HG02938 (cell line): ENCODE data around the gene DPP10.

Experiments
- ATAC-seq: cut with Tn5 transposase; IDR thresholded peaks from one replicate; pipeline ENCODE4 v1.9.1; 2021; ENCODE audit warnings: mild to moderate bottlenecking, moderate library complexity; ENCODE audit not compliant: unreplicated experiment

Gene DPP10

GRCh38 chr2:114789989-114790388 lies 347.5 kb downstream of the DPP10 start:
- ATAC-seq = no peak

- no peak for ATAC-seq
Measured at GRCh38 chr2:114797540-114797939, 355.1 kb downstream of the DPP10 start.

GRCh38 chr2:114797942-114798341 lies 355.5 kb downstream of the DPP10 start:
- ATAC-seq = no peak

DNA sequence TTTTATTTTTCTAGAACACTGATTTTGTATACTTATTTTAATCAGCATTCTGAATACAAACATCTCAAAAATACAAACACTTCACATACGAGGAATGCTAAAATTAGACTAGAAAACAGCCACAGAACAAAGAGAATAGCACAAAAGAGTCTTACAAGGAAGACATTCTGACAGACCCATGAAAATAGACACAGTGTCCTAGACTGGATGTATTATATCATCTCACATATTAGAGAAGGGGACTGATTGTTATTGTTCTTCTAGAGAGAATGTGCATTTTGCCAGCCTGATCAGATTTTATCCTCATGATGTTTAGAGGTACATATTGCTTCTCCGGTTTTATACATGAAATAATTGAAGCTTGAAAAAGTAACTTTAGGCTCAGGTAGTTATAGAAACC lies 357.9 kb downstream of the DPP10 start:
- no peak for ATAC-seq

- no peak for ATAC-seq
Measured at GRCh38 chr2:114805195-114805594, 362.8 kb downstream of the DPP10 start.

DNA sequence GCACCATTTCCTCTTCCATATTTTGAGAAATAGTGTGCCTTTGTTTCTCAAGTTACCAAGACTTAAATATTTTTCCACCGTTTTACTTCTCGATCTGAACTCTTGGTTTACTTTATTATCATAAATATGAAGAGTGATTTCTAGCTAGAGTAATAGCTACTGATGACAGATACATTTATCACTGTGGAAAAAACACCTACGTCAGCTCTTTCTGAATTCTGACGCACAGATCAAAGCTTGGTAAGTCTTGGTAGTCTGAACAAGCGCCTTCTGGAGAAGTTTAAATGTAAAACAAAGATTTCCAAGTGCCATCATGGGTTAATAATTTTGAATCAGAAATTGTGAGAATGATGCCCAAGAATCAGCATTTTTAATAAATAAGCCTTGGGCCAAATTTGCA lies 367.7 kb downstream of the DPP10 start:
- no peak for ATAC-seq

- ATAC-seq = no peak
Measured at GRCh38 chr2:114812261-114812660, 369.8 kb downstream of the DPP10 start.

DNA sequence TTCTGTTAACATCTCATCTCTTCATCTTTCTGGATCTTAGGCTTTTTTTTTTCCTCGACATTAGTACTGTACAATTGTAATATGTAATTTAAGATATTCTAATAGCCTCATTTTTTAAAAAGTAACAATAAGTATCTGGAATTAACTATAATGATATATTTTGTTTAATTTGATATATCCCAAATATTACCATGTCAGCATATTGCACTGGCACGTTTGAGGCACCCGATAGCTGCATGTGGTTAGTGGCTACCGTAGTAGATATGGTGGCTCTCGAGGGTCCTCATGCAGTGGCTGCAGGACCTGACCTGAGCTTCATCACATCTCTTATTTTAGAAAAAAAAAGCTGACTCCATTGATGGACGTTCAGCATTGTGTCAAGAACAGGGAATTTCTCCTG lies 371.9 kb downstream of the DPP10 start:
- no peak for ATAC-seq

DNA sequence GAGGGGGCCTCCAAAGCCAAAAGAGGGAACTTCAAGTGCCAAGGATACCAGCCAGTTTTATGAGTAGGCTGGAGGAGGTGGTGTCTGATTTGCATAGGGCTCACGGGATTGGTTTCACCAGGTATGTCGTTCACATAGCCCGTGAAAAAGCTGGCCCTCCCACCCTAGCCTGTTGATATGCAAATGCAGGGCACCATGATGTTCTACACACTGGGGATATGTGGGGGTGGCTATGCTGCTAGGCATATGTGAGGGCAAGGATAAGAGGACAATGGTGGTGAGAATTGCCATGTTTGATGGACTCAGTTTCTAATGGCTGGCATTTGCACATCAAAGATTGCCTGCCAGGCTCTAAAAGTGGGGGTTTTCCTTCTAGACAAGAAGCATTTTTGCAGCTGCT lies 378.6 kb downstream of the DPP10 start:
- no peak for ATAC-seq

DNA sequence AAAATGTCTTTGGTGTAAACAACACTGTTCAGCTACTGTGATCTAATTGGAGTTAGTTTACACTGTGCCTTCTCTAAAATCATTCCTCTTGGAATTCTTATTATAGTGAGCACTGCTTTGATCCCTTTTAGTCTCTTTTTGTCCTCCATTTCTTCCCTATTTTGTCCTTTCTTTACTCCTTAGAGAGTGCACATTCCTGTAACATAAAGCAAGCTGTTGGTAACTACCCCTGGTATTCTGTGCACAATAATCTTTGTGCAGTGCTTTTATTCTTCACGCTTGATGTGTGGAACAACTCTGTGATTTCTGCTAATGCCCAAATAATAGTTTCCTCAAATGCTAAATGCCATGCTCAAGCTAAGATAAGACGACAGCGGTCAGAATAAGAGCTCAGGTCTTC lies 401.5 kb downstream of the DPP10 start:
- ATAC-seq = no peak

- ATAC-seq = no peak
Measured at GRCh38 chr2:114857196-114857595, 414.8 kb downstream of the DPP10 start.

DNA sequence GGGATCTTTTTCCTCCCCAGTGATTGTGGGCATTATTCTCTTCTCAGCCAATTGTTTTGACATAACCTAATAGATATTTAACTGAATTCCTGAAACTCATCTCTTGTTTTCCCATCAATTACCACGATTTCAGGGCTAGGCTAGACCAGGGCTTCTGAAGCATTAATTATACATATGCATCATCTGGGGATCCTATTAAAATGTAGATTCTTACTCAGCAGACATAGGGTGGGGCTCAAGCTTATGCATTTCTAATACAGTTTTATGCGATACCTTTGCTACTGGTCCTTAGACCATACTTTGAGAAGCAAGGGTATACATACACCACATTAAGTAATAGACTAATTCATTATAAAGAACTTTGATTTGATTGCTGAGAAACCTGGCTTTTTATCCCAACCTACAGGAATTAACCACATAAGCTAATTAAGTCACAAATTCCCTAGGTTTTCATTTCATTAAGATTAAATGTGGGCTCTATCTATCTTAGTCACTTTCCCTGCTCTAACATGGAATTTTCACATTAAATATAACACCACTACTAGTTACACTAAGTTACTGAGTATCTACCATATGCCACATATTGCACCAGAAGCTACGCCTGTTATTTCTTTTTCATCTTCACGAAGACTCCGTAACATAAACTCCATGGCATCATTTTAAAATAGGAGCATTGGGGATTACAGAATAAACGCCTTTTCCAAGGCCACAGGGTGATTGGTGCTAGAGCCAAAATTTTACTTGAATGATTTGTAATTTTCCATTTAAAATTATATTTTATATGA lies 417.5 kb downstream of the DPP10 start:
- ATAC-seq = no peak

DNA sequence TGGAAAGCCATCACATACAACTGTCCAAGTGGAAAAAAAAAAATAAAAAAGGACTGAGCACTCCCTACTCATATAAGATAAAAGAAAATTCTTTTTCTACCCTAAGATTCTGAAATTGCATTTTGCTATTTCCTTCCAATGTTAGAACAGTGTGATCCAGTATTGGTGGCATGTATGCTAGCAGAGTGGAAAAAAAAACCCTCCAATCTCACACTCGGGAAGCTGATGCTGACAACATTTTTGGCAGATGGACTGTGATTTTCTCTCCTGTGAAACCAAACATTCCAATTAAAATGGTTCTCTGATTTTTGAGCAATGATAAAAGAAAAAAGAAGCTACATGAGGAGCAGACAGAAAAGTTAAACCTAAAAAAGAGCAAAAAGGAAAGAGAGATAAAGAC lies 419.8 kb downstream of the DPP10 start:
- no peak for ATAC-seq

- ATAC-seq = no peak
Measured at GRCh38 chr2:114864901-114865300, 422.5 kb downstream of the DPP10 start.

GRCh38 chr2:114880046-114880445 lies 437.6 kb downstream of the DPP10 start:
- no peak for ATAC-seq

- ATAC-seq = no peak
Measured at GRCh38 chr2:114919985-114920384, 477.5 kb downstream of the DPP10 start.

- ATAC-seq = no peak
Measured at GRCh38 chr2:114922076-114922475, 479.6 kb downstream of the DPP10 start.

GRCh38 chr2:114925296-114926255 lies 483.1 kb downstream of the DPP10 start:
- ATAC-seq = no peak

DNA sequence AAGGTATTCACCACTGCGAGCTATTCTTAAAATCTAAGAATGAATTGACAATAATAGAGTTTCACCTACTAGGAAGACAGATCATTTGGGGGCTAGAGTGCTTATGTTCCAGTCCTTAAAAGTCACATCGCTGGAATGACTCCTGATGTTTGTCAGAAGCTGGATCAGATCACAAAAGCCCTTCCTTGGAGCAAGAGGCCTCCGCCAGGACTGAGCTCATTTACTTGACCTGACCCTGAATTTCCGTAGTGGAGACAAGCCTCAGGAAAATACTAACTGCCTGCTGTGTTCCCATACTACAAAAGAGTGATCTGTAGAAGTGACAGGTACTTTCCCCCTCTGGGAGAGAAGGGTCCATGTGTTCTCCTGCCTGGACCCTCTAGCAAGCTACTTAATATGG lies 483.9 kb downstream of the DPP10 start:
- ATAC-seq = no peak

DNA sequence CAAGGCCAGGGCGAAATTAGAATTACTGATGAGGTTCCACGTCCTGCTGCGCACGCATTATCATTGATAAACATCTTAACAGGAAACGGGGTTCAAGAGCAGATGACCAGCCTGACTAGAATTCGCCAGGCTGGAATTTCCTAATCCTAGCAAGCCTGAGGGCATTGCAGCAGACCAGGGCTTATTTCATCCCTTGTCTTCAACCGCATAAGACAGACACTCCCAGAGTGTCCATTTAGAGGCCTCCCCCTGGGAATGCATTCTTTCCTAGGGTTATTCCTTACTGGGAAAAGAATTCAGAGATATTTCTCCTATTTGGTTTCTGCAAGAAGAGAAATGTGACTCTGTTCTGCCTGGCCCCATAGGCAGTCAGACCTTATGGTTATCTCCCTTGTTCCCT lies 486.8 kb downstream of the DPP10 start:
- no peak for ATAC-seq

GRCh38 chr2:114933671-114934241 lies 491.3 kb downstream of the DPP10 start:
- ATAC-seq = no peak

DNA sequence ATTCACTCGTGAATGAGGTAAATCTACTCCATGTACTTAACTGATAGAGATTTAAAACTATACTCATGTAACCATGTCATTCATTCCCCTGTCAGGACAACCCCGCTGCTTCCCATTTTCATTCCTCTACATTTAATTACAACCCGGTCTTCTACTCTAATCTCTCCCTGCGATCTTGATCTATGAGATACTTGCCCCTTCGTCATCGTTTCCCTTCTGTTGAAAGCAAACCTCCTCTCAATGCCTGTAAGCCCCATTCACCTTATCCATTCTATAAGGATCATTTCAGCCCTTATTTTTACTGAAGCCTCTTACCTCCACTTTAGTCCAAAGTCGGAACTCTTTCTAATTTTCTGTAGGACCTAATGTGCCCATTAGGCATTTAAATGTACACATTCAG lies 492.6 kb downstream of the DPP10 start:
- no peak for ATAC-seq
